Ishikawa (cell line): ENCODE results near the gene ANTXR1.
A peak's percentile ranks its signal among the peaks of the same experiment; 100 is the strongest.

ENCODE experiments used
- CEBPB ChIP-seq: IDR thresholded peaks from 2 replicates; pipeline ENCODE4 v1.6.1; 2012
- CREB1 ChIP-seq: IDR thresholded peaks from 2 replicates; pipeline ENCODE4 v1.6.1; 2012; ENCODE audit warnings: low read depth
- EGR1 ChIP-seq: IDR thresholded peaks from 2 replicates; pipeline ENCODE4 v1.6.1; 2012
- EP300 ChIP-seq: IDR thresholded peaks from 2 replicates; pipeline ENCODE4 v1.6.1; 2012; ENCODE audit warnings: borderline replicate concordance
- FOXM1 ChIP-seq: IDR thresholded peaks from 2 replicates; pipeline ENCODE4 v1.6.1; 2012; ENCODE audit warnings: low read depth, borderline replicate concordance
- MAX ChIP-seq: IDR thresholded peaks from 2 replicates; pipeline ENCODE4 v1.6.1; 2012
- NFIC ChIP-seq: IDR thresholded peaks from 2 replicates; pipeline ENCODE4 v1.6.1; 2012
- RAD21 ChIP-seq: IDR thresholded peaks from 2 replicates; pipeline ENCODE4 v1.6.1; 2012; ENCODE audit warnings: low read depth
- REST ChIP-seq: IDR thresholded peaks from 2 replicates; pipeline ENCODE4 v1.6.1; 2012; ENCODE audit warnings: low read depth, mild to moderate bottlenecking
- TAF1 ChIP-seq: IDR thresholded peaks from 2 replicates; pipeline ENCODE4 v1.6.1; 2012; ENCODE audit warnings: low read depth, mild to moderate bottlenecking
- TCF12 ChIP-seq: IDR thresholded peaks from 2 replicates; pipeline ENCODE4 v1.6.1; 2012; ENCODE audit warnings: low read depth
- TEAD4 ChIP-seq: IDR thresholded peaks from 2 replicates; pipeline ENCODE4 v1.6.1; 2012
- USF1 ChIP-seq: IDR thresholded peaks from 2 replicates; pipeline ENCODE4 v1.6.1; 2012
- YY1 ChIP-seq: IDR thresholded peaks from 2 replicates; pipeline ENCODE4 v1.6.1; 2012; ENCODE audit warnings: low read depth
- ZBTB7A ChIP-seq: IDR thresholded peaks from 2 replicates; pipeline ENCODE4 v1.6.1; 2012; ENCODE audit warnings: low read depth

Gene ANTXR1

DNA sequence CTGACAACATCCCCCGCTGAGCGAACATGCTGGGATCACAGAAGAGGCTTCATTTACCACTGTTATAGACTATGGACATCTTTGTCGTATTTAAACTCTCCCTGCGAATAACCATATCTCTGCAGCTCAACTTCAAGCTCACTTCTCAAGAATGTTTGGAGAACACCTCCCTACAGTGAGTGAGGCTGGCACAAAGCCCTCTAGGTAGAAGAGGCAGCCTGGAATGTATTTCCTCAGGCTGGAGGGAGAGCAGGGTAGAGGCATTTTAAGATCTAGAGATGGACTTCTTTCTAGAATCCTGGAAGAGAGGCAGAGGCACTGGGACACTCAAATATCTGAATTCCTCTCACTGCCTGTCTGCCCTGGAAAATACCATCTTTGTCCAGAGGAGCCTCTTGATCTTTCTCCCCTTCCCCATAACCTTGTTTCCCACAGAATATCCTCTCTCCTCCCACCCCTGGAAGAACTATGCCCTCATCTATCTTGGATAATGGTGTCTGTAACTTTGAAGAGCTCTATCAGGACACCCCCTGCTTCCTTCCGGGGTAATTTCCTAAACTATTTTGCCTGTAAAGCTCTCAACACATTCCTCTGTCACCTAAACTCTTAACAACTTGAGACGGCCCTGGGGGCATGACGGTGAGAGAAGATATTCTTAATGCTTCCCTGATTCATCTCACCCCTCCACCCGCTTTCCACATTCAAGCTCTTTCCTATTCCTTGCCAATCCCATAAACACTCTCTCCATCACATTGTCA, 2.4 kb upstream of the ANTXR1 start:
- TF ChIP-seq CEBPB (no peak), ZBTB7A (no peak), RAD21 (no peak), REST (no peak), EP300 (no peak), FOXM1 (no peak), TEAD4 (no peak), CREB1 (no peak), TCF12 (no peak), EGR1 (no peak), MAX (no peak), USF1 (no peak), TAF1 (no peak), NFIC (no peak), YY1 (no peak)

- no peak for TF ChIP-seq MAX
- TF ChIP-seq EP300: no peak
- TF ChIP-seq EGR1: no peak
- no peak for TF ChIP-seq USF1
- no peak for TF ChIP-seq CREB1
- no peak for TF ChIP-seq NFIC
- TF ChIP-seq YY1: no peak
- no peak for TF ChIP-seq CEBPB
- no peak for TF ChIP-seq TEAD4
- no peak for TF ChIP-seq TCF12
- TF ChIP-seq REST: no peak
- no peak for TF ChIP-seq TAF1
- no peak for TF ChIP-seq ZBTB7A
- no peak for TF ChIP-seq RAD21
These were observed 1.3 kb upstream of the ANTXR1 start for GRCh38 chr2:69011611-69012157.

DNA sequence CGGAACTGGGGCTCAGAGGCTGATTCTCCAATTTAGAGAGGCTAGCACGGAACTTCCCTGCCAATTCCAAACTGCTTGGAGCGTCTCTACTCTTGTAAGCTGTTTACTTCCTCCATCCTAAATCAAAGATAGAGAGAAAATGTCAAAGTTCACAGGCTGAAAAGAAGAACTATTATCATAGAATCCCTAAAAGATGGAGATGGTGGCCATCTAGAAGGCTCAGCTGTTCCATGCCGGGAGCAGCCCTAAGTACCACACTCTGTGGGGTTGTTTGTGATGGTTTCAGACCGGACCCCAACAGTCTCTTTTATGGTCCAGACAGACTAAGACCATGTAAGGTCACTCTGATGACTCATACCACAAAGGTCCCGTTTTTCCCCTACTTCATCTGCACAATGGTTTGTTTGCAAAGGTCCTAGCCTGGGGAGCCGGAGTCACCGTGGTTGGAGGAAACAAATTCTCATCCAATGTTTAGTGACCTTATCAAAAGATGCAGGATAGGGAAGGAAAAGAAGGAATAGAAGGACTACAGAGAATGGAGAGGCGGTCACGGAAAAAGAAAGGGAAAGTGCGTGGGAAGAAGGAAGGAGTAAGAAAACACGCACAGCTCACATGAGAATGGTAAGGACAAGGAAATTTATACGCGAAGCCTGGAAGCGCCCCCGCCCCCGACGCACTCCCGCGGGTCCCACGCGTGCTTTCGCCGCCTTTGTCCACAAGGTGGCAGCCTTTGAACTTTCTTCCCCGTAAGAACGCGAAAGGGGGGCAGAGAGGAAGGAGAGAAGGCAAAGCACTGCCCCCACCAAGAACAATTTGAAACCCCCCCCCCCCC, 453 bp upstream of the ANTXR1 start:
- TF ChIP-seq RAD21 (peak; percentile 71), ZBTB7A (peak; percentile 93; the same call in 1 of the 2 replicates), MAX (peak; percentile 66; the same call in 1 of the 2 replicates), FOXM1 (no peak), EP300 (no peak), REST (no peak)
